GM21515 (cell line): ENCODE measurements around the gene PLEKHJ1.

Experiments used
- ATAC-seq: cut with Tn5 transposase; IDR thresholded peaks from one replicate; pipeline ENCODE4 v1.9.1; 2021; ENCODE audit not compliant: unreplicated experiment

PLEKHJ1 gene

GRCh38 chr19:2249880-2250765 lies 14.0 kb upstream of the PLEKHJ1 start:
- ATAC-seq: no peak

- no peak for ATAC-seq
These were observed 13.1 kb upstream of the PLEKHJ1 start, which contains the start of gene AMH for GRCh38 chr19:2249010-2249866. TSS of gene AMH (plus strand) at chr19:2249323. CDS start at chr19:2249333, 10 bp downstream.

DNA sequence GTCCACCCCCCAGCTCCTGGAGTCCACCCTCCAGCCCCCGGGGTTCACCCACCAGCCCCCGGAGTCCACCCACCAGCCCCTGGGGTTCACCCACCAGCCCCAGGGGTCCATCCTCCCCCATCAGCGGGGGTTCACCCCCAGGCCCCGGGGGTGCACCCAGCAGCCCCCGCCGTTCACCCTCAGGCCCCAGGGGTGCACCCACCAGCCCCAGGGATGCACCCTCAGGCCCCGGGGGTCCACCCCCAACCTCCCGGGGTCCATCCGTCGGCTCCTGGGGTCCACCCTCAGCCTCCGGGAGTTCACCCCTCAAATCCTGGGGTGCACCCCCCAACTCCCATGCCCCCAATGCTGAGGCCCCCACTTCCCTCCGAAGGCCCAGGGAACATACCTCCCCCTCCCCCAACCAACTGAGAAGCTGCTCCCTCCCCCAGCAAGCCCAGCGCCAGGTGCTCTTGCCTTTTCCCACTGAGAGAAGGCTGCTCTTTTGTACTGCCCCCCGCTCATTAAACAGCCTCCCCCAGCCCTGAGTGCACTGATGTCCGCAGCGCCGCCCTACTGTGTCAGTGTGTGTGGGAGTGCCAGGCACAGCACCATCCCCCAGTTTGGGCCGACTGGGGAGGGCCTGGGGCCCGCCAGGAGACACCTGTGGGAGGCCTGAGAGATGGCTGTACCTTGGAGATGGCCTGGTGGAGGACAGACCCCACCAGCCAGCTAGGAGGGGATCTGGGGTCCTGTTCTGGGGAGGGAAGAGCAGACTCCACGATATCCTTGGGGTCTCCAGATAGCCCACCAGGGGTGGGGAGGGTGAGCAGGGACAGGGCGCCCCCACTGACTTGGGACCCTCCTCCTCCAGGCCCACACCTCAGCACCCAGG lies 12.2 kb upstream of the PLEKHJ1 start:
- ATAC-seq: no peak

DNA sequence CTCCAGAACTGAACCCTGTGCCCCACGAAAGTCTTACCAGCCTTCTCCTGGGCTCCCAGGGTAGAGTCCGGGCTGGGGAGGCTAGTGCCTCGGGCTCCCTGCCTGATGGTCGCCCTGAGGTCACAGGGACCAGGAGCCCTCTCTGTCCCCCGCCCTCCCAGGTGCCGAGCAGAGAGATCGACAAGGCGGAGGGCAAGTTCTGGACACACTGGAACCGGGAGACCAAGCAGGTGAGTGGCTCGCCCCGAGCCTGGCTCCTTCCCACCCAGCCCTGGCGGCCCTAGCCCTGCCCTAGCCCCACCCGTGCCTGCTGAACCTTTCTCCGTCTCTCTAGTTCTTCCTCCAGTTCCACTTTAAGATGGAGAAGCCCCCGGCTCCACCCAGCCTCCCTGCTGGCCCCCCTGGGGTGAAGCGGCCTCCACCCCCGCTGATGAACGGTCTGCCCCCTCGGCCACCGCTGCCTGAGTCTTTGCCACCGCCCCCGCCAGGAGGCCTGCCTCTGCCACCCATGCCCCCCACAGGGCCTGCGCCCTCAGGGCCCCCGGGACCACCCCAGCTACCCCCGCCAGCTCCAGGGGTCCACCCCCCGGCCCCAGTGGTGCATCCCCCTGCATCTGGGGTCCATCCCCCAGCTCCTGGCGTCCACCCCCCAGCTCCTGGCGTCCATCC lies 11.4 kb upstream of the PLEKHJ1 start:
- ATAC-seq: no peak

- no peak for ATAC-seq
These were observed 10.8 kb upstream of the PLEKHJ1 start for GRCh38 chr19:2246801-2247361.

DNA sequence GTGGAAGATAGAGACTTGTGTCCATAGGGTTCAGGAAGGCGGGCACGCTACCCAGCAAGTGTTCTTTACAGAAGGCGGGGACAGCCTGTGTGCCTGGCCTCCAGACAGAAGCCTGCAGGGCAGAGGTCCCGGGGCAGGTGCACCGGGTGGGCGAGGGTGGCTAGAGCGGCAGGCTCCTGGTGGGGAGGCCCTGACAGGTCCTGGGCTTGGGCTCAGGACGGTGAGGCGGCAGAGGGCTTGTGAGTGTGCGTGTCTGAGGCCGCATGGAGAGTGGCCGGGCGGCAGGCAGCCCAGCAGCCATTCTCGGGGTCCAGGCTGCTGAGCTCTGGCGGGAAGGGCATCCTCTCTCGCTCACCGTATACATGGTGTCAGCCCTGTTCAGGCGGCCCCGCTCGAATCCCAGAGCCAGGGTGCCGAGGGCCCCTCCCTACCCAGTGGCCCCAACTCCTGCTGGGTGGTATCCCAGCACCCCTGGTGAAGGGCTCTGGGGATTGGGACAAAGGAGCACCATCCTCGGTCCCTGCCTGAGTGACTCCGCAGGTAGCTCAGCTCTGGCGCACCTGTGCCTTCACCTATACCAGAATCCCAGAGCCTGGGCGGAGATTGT lies 10.0 kb upstream of the PLEKHJ1 start:
- ATAC-seq: no peak

DNA sequence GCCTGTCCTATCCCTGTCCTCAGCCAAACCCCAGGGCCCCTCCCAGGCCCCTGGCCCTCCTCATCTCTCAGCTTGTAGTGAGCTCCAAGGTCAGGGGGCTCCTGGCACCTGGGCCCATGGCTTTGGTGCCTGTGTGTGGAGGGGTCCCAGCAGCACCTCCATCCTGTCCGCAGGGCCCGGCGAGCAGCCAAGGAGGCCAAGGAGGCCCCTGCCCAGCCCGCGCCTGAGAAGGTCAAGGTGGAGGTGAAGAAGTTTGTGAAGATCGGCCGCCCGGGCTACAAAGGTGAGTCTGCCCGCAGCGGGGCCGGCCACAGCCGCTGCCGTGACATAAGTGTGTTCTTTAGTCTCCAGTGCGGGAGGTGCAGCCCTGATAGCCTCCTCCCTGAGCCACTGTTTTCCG lies 9.1 kb upstream of the PLEKHJ1 start:
- ATAC-seq: no peak

- ATAC-seq: no peak
These were observed 8.4 kb upstream of the PLEKHJ1 start for GRCh38 chr19:2244486-2244885.

DNA sequence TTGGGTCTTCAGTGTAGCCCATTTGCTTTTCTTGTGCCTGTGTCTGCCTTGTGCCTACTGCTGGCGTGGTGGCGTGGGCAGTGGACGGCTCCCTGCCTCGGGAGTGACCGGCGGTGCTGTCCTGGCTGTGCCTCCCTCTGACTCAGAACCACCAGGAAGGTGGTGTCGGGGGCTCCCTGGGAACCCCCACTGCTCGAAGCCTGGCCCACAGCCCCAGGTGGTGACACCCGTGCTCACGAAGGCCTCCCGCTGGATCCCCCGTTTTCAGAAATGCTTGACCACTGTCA lies 7.9 kb upstream of the PLEKHJ1 start:
- no peak for ATAC-seq

- ATAC-seq: no peak
These were observed 7.4 kb upstream of the PLEKHJ1 start for GRCh38 chr19:2243274-2244124.

DNA sequence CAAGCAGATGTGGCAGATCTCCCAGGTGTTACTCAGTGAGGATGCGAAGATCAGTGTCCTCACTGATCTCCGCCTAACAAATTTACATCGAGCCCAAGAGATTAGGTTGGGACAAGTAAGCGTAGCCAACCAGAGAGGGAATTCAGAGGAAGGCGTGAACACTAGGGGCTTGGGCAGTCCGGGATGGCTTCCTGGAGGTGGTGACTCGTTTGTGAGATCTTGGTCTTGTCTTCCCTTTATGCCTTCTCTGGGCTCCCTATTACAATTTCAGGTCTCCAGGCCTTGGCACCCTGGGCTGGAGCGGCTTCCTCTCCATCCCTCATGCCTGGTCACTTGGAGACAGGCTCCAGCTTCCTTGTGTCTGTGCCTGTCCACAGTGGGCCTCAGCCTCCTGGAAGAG lies 6.7 kb upstream of the PLEKHJ1 start:
- no peak for ATAC-seq

GRCh38 chr19:2242092-2242537 lies 6.0 kb upstream of the PLEKHJ1 start:
- no peak for ATAC-seq

DNA sequence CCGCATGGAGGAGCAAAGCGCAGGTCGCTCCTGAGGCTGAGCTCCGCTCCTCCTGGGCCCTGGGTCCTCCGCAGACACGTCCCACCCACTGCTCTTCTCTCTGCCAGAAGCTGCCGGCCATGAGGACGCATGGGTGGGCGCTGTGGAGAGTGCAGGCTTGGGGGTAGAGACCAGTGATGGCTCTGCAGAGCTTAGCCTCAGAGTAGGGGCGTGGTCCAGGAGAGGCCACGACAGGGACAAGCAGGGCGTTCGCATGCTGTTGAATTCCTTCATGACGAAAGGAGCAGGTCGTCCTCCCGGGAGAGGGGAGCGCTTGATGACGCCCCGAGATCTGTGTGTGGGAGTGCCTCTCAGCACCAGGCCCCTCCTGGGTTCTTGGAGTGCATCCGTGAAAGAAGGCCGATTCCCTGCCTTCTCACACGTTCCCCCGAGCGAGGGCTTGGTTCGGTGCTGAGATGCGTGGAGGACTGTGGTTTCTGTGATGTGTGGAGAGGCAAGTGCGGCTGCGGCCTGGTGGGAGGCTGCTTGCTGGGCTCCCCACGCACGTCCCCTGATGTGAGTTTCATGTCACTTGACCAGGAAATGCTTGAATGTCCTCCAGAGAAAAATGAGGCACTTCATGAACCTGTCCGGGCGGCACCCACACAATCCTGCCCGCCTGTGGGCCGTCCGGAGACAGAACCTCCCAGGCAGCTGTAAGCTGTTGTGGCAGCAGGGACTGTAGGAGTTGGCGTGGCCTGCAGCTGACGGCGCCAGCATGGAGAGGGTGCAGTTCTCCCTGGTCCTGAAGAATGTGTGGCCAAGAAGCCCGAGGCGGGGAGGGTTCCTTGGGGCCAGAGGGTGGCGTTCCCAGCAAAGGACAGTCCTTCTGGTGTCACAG lies 5.0 kb upstream of the PLEKHJ1 start:
- ATAC-seq: no peak

- no peak for ATAC-seq
These were observed 3.9 kb upstream of the PLEKHJ1 start for GRCh38 chr19:2239771-2240770.

GRCh38 chr19:2239173-2239572 lies 3.0 kb upstream of the PLEKHJ1 start:
- no peak for ATAC-seq

DNA sequence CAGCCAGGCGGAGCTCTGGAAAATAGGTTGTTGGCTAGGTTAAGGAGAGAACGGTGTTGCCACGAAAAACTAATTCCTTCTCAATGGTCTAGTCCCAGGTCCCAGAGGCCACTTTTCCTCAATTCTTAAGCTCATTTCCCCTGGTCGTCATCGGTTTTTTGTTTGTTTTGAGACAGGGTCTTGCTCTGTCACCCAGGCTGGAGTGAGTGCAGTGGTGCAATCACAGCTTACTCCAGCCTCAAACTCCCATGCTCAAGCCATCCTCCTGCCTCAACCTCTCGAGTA lies 1.7 kb upstream of the PLEKHJ1 start:
- no peak for ATAC-seq
